ENCODE measurements around the gene RUNX1. TPM values are rescaled to one million over a fixed set of nuclear protein-coding genes. Genes with fewer than 3 reads are reported as not detected.

Gene RUNX1
- total and polyA plus RNA-seq, 2 donors (not counting 3 experiments of a cell fraction or from before 2014, with no cell fraction given) = 4.6 to 17.9 TPM

DNA sequence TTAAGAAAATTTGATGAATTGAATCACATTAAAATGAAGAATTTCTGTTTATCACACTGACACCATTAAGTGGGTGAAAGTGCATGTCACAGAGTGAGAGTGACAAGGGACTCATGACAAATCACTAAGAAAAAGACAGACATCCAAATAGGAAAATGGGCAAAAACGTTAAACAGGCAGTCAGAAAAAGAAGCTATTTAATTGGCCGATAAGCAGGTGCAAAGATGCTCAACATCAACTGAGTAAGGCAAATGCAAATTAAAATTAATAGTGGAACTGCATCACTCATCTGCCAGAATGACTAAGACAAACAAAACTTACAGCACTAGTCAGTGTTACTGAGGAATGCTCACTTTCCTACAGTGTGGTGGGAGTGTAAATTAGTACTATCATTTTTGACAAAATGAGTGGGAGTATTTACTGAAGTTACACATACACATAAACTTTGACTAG, 39.2 kb upstream of the RUNX1 start:
- CTCF ChIA-PET = no interaction called here
- no peak for DNase-seq (ENCODE audit: low read depth, low spot score)
- H3K9me1 ChIP-seq (replicated peaks; ENCODE audit: control insufficient read depth, extremely low read depth, insufficient read depth, low read length) = no peaks in the 10 kb centered on the region

More for the DNA sequence above, 39.2 kb upstream of the RUNX1 start:
- peaks cover 25% of the 10 kb centered on the region for H3K4me1 ChIP-seq (ENCODE audit: control insufficient read depth, extremely low read depth, insufficient read depth, low read length)
- dilution Hi-C loops (cut with MboI; ENCODE audit: extremely low pct_ligation_motif_present, low sequenced_read_pairs) = no loop called here
- H3K9me3 ChIP-seq (replicated peaks; ENCODE audit: control insufficient read depth, insufficient read depth, low read length) = no peaks in the 10 kb centered on the region
- intact Hi-C loops (cut with micrococcal nuclease) = loop anchor here (5.0 kb wide), 1 partner anchor 169 kb away; no protein-coding TSS in a partner anchor
- H2AFZ ChIP-seq (ENCODE audit: low read depth, low read length) = no peak overlapping the region
- no peak overlapping the region for H3K4me2 ChIP-seq (ENCODE audit: insufficient read depth, low read length)
- no peaks in the 10 kb centered on the region for H3K79me2 ChIP-seq (ENCODE audit: control insufficient read depth, insufficient read depth, low read length)
- H4K20me1 ChIP-seq (replicated peaks; ENCODE audit: control insufficient read depth, extremely low read depth, insufficient read depth, low read length) = no peaks in the 10 kb centered on the region
- no TSS peak for BruUV-seq (replicated peaks)
- H3K27ac ChIP-seq (ENCODE audit: insufficient read depth, low read depth, low read length) = no peak overlapping the region
- H3K27me3 ChIP-seq (ENCODE audit: control insufficient read depth in 2 of 2, insufficient read depth in 2 of 2, low read length in 2 of 2) = no peaks in the 10 kb centered on the region
- TF ChIP-seq MYC (IDR thresholded peaks at IDR 0.05; ENCODE audit: low read depth, low read length) (no peak), FOS (IDR thresholded peaks at IDR 0.05; ENCODE audit: borderline replicate concordance, insufficient read depth, low read length) (no peak), JUN (IDR thresholded peaks at IDR 0.05; ENCODE audit: borderline replicate concordance, insufficient read depth, insufficient read length, low read depth) (no peak), EZH2 (IDR thresholded peaks at IDR 0.05; ENCODE audit: borderline replicate concordance, low read depth, low read length, severe bottlenecking) (no peak), GATA2 (IDR thresholded peaks at IDR 0.05; ENCODE audit: insufficient read depth, insufficient read length, low read depth, low read length) (no peak), CTCF (IDR thresholded peaks at IDR 0.05; ENCODE audit: extremely low read depth in 1 of 2, insufficient read depth in 1 of 2, low read depth in 1 of 2, low read length in 2 of 2) (no peak), POLR2AphosphoS5 (IDR thresholded peaks at IDR 0.05; ENCODE audit: insufficient read depth, low read depth, low read length) (no peak), POLR2A (IDR thresholded peaks at IDR 0.05; ENCODE audit: low read depth, low read length) (no peak)
- TF ChIP-seq, protein P1, sequence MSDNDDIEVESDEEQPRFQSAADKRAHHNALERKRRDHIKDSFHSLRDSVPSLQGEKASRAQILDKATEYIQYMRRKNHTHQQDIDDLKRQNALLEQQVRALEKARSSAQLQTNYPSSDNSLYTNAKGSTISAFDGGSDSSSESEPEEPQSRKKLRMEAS (IDR thresholded peaks at IDR 0.05; ENCODE audit: insufficient read depth, insufficient read length) = no peak
- H3K36me3 ChIP-seq (ENCODE audit: control insufficient read depth in 2 of 2, extremely low read depth in 1 of 2, insufficient read depth in 2 of 2, low read length in 2 of 2) = no peaks in the 10 kb centered on the region
- no peak for FAIRE-seq
- H3K9ac ChIP-seq (replicated peaks; ENCODE audit: extremely low read depth, insufficient read depth, low read length) = no peak overlapping the region
- POLR2A ChIA-PET = no interaction called here
- H3K4me3 ChIP-seq (replicated peaks in 1 of 3; ENCODE audit: insufficient read depth in 1 of 3, low read depth in 1 of 3, low read length in 3 of 3) = no peak overlapping the region

Data from endothelial cell of umbilical vein (primary cell).